NCI-H2196 treated with DMSO at 0.1 percent for 48 hours (cell line): ENCODE results near the gene DRICH1.
"Not testable (repeated sequence)": the region's sequence is repeated elsewhere in the genome, so short reads cannot be mapped to it uniquely, and the experiment has no call there.

Source experiments
- DNase-seq: peaks from one replicate; lab custom pipeline; 2025; ENCODE audit not compliant: unreplicated experiment; lab: John Stamatoyannopoulos, UW

Gene DRICH1

GRCh38 chr22:23651676-23652075 lies 19.6 kb upstream of the DRICH1 start:
- no peak for DNase-seq

- DNase-seq, result no peak
Measured at GRCh38 chr22:23649071-23649501, 17.0 kb upstream of the DRICH1 start.

- not testable (repeated sequence) for DNase-seq
Measured at GRCh38 chr22:23646526-23646925, 14.4 kb upstream of the DRICH1 start.

- not testable (repeated sequence) for DNase-seq
Measured at GRCh38 chr22:23640206-23640605, 8.1 kb upstream of the DRICH1 start.

GRCh38 chr22:23639661-23640060 lies 7.5 kb upstream of the DRICH1 start:
- no peak for DNase-seq

GRCh38 chr22:23638611-23639010 lies 6.5 kb upstream of the DRICH1 start:
- DNase-seq, result no peak

GRCh38 chr22:23635291-23635690 lies 3.2 kb upstream of the DRICH1 start:
- DNase-seq, result not testable (repeated sequence)

- not testable (repeated sequence) for DNase-seq
Measured at GRCh38 chr22:23628056-23628743, 3.9 kb downstream of the DRICH1 start.

GRCh38 chr22:23627401-23628055 lies 4.6 kb downstream of the DRICH1 start:
- DNase-seq, result not testable (repeated sequence)

GRCh38 chr22:23626286-23626975 lies 5.7 kb downstream of the DRICH1 start:
- no peak for DNase-seq

GRCh38 chr22:23622634-23623033 lies 9.5 kb downstream of the DRICH1 start:
- no peak for DNase-seq

GRCh38 chr22:23621916-23622315 lies 10.2 kb downstream of the DRICH1 start:
- DNase-seq, result not testable (repeated sequence)

GRCh38 chr22:23621082-23621780 lies 10.9 kb downstream of the DRICH1 start:
- no peak for DNase-seq

- DNase-seq, result no peak
Measured at GRCh38 chr22:23613193-23613972, 18.7 kb downstream of the DRICH1 start.

- no peak for DNase-seq
Measured at GRCh38 chr22:23609983-23610781, 21.9 kb downstream of the DRICH1 start.

- no peak for DNase-seq
Measured at GRCh38 chr22:23608583-23608982, 23.5 kb downstream of the DRICH1 start.

GRCh38 chr22:23606204-23607131 lies 25.7 kb downstream of the DRICH1 start:
- no peak for DNase-seq

- DNase-seq, result no peak
Measured at GRCh38 chr22:23604939-23605712, 27.0 kb downstream of the DRICH1 start.
